CD14-positive monocyte (primary cell): ENCODE results near the gene DLL4. TPM values are rescaled to one million over a fixed set of nuclear protein-coding genes. Genes with fewer than 3 reads are reported as not detected.

ENCODE experiments used
- DNase-seq, 3 donors: peaks; one replicate each; pipeline ENCODE4 v3.0.0-alpha.2; 2011 to 2022
- H2AFZ ChIP-seq: 2 replicates; pipeline ENCODE4 v1.6.0; 2012; ENCODE audit warnings: mild to moderate bottlenecking, low read depth, low read length, inconsistent platforms; ENCODE audit not compliant: insufficient read depth, poor library complexity, severe bottlenecking
- H3K27ac ChIP-seq, 2 donors: 1 replicate in 1 of 2; 2 replicates in 1 of 2; pipeline ENCODE4 v1.5.1; 2012 to 2013; ENCODE audit warnings: low read length in 2 of 2, control low read depth in 1 of 2, inconsistent platforms in 1 of 2, low read depth in 1 of 2, mild to moderate bottlenecking in 1 of 2
- H3K27me3 ChIP-seq, 2 donors: one replicate each; pipeline versions ENCODE4 v1.6.0 to v1.6.1; 2011 to 2013; ENCODE audit warnings: low read length in 2 of 2; ENCODE audit not compliant: control insufficient read depth in 2 of 2, insufficient read depth in 2 of 2
- H3K36me3 ChIP-seq, 2 donors: replicated peaks in 1 of 2; 1 replicate in 1 of 2; 2 replicates in 1 of 2; pipeline versions ENCODE4 v1.5.1 to v1.6.1; 2012 to 2013; ENCODE audit warnings: low read length in 2 of 2, control low read depth in 1 of 2, inconsistent platforms in 1 of 2, mild to moderate bottlenecking in 1 of 2; ENCODE audit not compliant: insufficient read depth in 2 of 2, control insufficient read depth in 1 of 2
- H3K4me1 ChIP-seq, 2 donors: 1 replicate in 1 of 2; 2 replicates in 1 of 2; pipeline versions ENCODE4 v1.5.1 to v1.6.1; 2012 to 2013; ENCODE audit warnings: low read length in 2 of 2, control low read depth in 1 of 2, inconsistent platforms in 1 of 2, mild to moderate bottlenecking in 1 of 2, moderate library complexity in 1 of 2; ENCODE audit not compliant: insufficient read depth in 2 of 2, control insufficient read depth in 1 of 2
- H3K4me2 ChIP-seq: replicated peaks from 2 replicates; pipeline ENCODE3; 2012; ENCODE audit warnings: low read length, moderate library complexity, mild to moderate bottlenecking; ENCODE audit not compliant: poor library complexity, severe bottlenecking; ENCODE audit errors: extremely low read depth
- H3K4me3 ChIP-seq, 3 experiments: fragments of 200-600 bp in 1 of 3; sonication (generic) in 1 of 3; replicated peaks in 1 of 3; 1 replicate in 2 of 3; 2 replicates in 1 of 3; pipeline ENCODE4 v1.5.1; 2011 to 2013; ENCODE audit warnings: low read length in 3 of 3, mild to moderate bottlenecking in 3 of 3, control low read depth in 2 of 3, low read depth in 2 of 3, inconsistent platforms in 1 of 3, moderate library complexity in 1 of 3
- H3K79me2 ChIP-seq: 2 replicates; pipeline ENCODE4 v1.6.0; 2012; ENCODE audit warnings: mild to moderate bottlenecking, control low read depth, inconsistent platforms, low read length, moderate library complexity; ENCODE audit not compliant: insufficient read depth
- H3K9ac ChIP-seq: 2 replicates; pipeline ENCODE4 v1.6.0; 2017; ENCODE audit warnings: low read length, mild to moderate bottlenecking; ENCODE audit not compliant: insufficient read depth, poor library complexity, severe bottlenecking
- H3K9me3 ChIP-seq, 2 donors: replicated peaks in 1 of 2; 1 replicate in 1 of 2; 2 replicates in 1 of 2; pipeline versions ENCODE4 v1.5.1 to v1.6.1; 2012 to 2013; ENCODE audit warnings: low read length in 2 of 2, control low read depth in 1 of 2; ENCODE audit not compliant: control insufficient read depth in 1 of 2, insufficient read depth in 1 of 2
- H4K20me1 ChIP-seq: 2 replicates; pipeline ENCODE4 v1.6.0; 2012; ENCODE audit warnings: mild to moderate bottlenecking, low read length, control low read depth, moderate library complexity; ENCODE audit not compliant: insufficient read depth
- H3K27ac Mint-ChIP-seq, 7 donors: one replicate each; pipeline ENCODE4 v1.8.0; 2020; ENCODE audit warnings: mild to moderate bottlenecking in 7 of 7, mixed read lengths in 7 of 7, moderate library complexity in 6 of 7, inconsistent platforms in 2 of 7
- H3K27me3 Mint-ChIP-seq, 3 donors: one replicate each; pipeline ENCODE4 v1.8.0; 2021 to 2022; ENCODE audit warnings: low read depth in 3 of 3, mild to moderate bottlenecking in 3 of 3, mixed read lengths in 3 of 3, moderate library complexity in 3 of 3, inconsistent platforms in 1 of 3
- H3K36me3 Mint-ChIP-seq, 2 donors: one replicate each; pipeline ENCODE4 v1.8.0; 2020; ENCODE audit warnings: mixed read lengths in 2 of 2, inconsistent platforms in 1 of 2, mild to moderate bottlenecking in 1 of 2
- H3K4me1 Mint-ChIP-seq: one replicate; pipeline ENCODE4 v1.8.0; 2020; ENCODE audit warnings: mild to moderate bottlenecking, mixed read lengths
- H3K4me3 Mint-ChIP-seq, 2 donors: one replicate each; pipeline ENCODE4 v1.8.0; 2020; ENCODE audit warnings: mild to moderate bottlenecking in 2 of 2, mixed read lengths in 2 of 2, moderate library complexity in 1 of 2
- H3K9me3 Mint-ChIP-seq, 7 donors: one replicate each; pipeline ENCODE4 v1.8.0; 2020 to 2022; ENCODE audit warnings: mixed read lengths in 7 of 7, mild to moderate bottlenecking in 6 of 7, moderate library complexity in 6 of 7, inconsistent platforms in 2 of 7
- CTCF ChIP-seq: fragments of 200-600 bp; IDR thresholded peaks from one replicate; pipeline ENCODE4 v1.8.0; 2022; ENCODE audit warnings: antibody characterized with exemption, mild to moderate bottlenecking
- WGBS: methylation state at CpG from one replicate; pipeline ENCODE4 v1.1.5; 2013; ENCODE audit warnings: missing lambda C conversion rate; ENCODE audit not compliant: insufficient coverage; 5-methylcytosine and 5-hydroxymethylcytosine counted together
- intact Hi-C, 2 donors: fragments of 100-400 bp; cut with micrococcal nuclease; formaldehyde crosslinking; loops; one replicate each; pipeline versions ENCODE4 v1.15.0 to v1.15.1; 2023
- polyA plus RNA-seq, 3 donors: library from polyadenylated mRNA; depleted of rRNA in 1 of 3; unstranded in 2 of 3; stranded (reverse) in 1 of 3; fragments of 300-500 nt in 2 of 3; fragments of >200 nt in 1 of 3; fragmentation: Illumina TruSeq in 2 of 3; gene quantifications; 1 replicate in 2 of 3; 2 replicates in 1 of 3; pipeline ENCODE4 v1.2.3, GENCODE V29; 2012 to 2021

Gene DLL4
- polyA plus RNA-seq, 3 donors = 0.07 TPM; not detected in 2

DNA sequence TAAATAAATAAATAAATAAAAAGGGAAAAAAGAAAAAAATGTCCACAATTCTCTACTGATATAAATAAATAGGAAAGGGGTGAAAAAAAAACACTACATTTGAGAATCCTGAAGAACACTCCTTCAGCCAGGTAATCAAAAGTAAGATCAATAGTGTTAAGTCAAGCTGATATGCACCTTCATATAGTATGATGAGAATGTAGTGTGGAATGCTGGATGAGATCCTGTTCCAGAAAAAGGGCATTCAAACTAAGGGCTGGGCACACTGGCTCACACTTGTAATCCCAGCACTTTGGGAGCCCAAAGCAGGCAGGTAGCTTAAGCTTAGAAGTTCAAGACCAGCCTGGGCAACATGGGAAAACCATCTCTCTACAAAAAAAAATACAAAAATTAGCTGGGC lies 40.0 kb upstream of the DLL4 start:
- Histone ChIP-seq H4K20me1 (no peaks in the 10 kb centered on the region), H3K36me3 (no peaks in the 10 kb centered on the region), H3K4me3 (no peak overlapping the region), H3K4me1 (peaks cover 13 to 16% of the 10 kb centered on the region in 2 donors), H3K79me2 (no peaks in the 10 kb centered on the region), H3K9ac (no peak overlapping the region), H3K4me2 (no peak overlapping the region), H3K27me3 (no peaks in the 10 kb centered on the region), H2AFZ (no peak overlapping the region), H3K27ac (no peak overlapping the region), H3K9me3 (no peaks in the 10 kb centered on the region)
- H3K27me3 Mint-ChIP-seq = peaks cover 3 to 18% (median 8%) of the 10 kb centered on the region in 3 donors
- peak overlapping the region in 1 of 7 donors; percentile 53 for H3K27ac Mint-ChIP-seq
- no peaks in the 10 kb centered on the region for H3K36me3 Mint-ChIP-seq
- intact Hi-C loops = no loop called here
- TF ChIP-seq CTCF = no peak
- DNase-seq = no peak
- no peak overlapping the region for H3K4me3 Mint-ChIP-seq
- peaks cover 0 to 2% (median 0%) of the 10 kb centered on the region in 7 donors for H3K9me3 Mint-ChIP-seq
- peaks cover 14% of the 10 kb centered on the region for H3K4me1 Mint-ChIP-seq

DNA sequence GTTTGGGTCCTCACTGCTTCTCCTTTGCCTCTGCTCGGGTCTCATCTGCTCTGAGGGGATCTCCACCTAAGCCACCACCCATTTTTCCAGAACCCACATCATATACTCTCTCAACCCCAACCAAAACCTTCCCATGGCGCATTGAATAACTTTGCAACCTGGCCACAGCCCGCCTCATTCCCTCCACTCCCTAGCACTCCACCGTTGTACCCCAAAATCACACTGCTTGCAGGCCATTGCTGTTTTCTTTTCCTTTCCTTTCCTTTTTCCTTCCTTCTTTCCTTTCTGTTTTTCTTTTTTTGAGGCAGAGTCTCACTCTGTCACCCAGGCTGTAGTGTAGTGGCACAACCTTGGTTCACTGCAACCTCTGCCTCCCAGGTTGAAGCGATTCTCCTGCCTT lies 38.0 kb upstream of the DLL4 start:
- peaks cover 13% of the 10 kb centered on the region for H4K20me1 ChIP-seq
- intact Hi-C loops = loop anchor here (10.0 kb wide), 2 partner anchors 86 to 196 kb away; partner anchors contain the start of genes DNAJC17 (in 1 of the 2), RAD51 (in 1 of the 2) and ZFYVE19 (in 1 of the 2)
- peaks cover 19% of the 10 kb centered on the region for H3K79me2 ChIP-seq
- peaks cover 0 to 2% (median 0%) of the 10 kb centered on the region in 7 donors for H3K9me3 Mint-ChIP-seq
- no peak overlapping the region for H3K4me3 ChIP-seq
- peaks cover 24 to 31% of the 10 kb centered on the region in 2 donors for H3K4me1 ChIP-seq
- no peak overlapping the region for H3K27ac ChIP-seq
- no peak overlapping the region for H3K9ac ChIP-seq
- H3K27me3 Mint-ChIP-seq = peaks cover 3 to 14% (median 8%) of the 10 kb centered on the region in 3 donors
- DNase-seq = no peak
- H3K9me3 ChIP-seq = no peaks in the 10 kb centered on the region
- TF ChIP-seq CTCF = no peak
- peaks cover 4 to 8% of the 10 kb centered on the region in 2 donors for H3K36me3 ChIP-seq
- H3K27ac Mint-ChIP-seq = no peak overlapping the region
- peaks cover 4% of the 10 kb centered on the region in 2 donors for H3K36me3 Mint-ChIP-seq
- H3K4me3 Mint-ChIP-seq = peak overlapping the region in 1 of 2 donors; percentile 29
- H3K4me1 Mint-ChIP-seq = peaks cover 27% of the 10 kb centered on the region
- H2AFZ ChIP-seq = no peak overlapping the region
- H3K4me2 ChIP-seq = no peak overlapping the region
- WGBS = 97% methylated on average over 4 of the region's 5 CpGs
- H3K27me3 ChIP-seq = no peaks in the 10 kb centered on the region
